PFSK-1 (cell line): ENCODE results near the gene MAST2.

ENCODE experiments used
- FOXP2 ChIP-seq: optimal IDR thresholded peaks from 2 replicates; pipeline ENCODE3; 2011; ENCODE audit warnings: borderline replicate concordance, control low read depth, inconsistent platforms; ENCODE audit not compliant: insufficient read depth; ENCODE audit errors: extremely low read length, extremely low read depth
- POLR2AphosphoS5 ChIP-seq: IDR thresholded peaks from 2 replicates; pipeline ENCODE4 v1.6.1; 2012; ENCODE audit warnings: low read depth, mild to moderate bottlenecking, control low read depth, low read length, moderate library complexity
- SIN3A ChIP-seq: IDR thresholded peaks from 2 replicates; pipeline ENCODE4 v1.6.1; 2012; ENCODE audit warnings: mild to moderate bottlenecking, low read length, moderate library complexity, borderline replicate concordance; ENCODE audit not compliant: insufficient read depth
- TAF1 ChIP-seq: IDR thresholded peaks from 2 replicates; pipeline ENCODE4 v1.6.1; 2012; ENCODE audit warnings: low read length, control low read depth, borderline replicate concordance; ENCODE audit not compliant: insufficient read depth

DNA sequence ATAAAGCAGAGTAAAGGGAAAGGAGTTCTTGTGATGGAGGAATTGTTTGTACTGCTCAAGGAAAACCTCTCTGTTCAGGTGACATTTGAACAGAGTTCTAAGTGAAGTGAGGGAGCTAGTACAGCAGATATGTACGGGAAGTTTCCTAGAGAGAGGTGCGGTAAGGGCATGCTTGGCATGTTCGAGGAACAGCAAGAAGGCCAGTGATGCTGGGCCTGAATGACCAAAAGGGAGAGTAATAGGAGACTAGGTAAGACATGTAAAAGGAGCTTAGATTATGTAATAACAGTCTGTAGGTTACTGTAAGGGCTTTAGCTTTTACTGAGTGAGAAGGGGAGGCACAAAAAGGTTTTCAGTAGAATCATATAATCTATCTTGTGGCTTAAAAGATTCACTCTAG lies 265.1 kb downstream of the MAST2 start:
- TF ChIP-seq TAF1 (no peak), POLR2AphosphoS5 (no peak), FOXP2 (no peak), SIN3A (no peak)
